Caco-2 (cell line): ENCODE data around the gene ARHGAP8. TPM values are rescaled to one million over a fixed set of nuclear protein-coding genes. Genes with fewer than 3 reads are reported as not detected.

Experiments
- BruUV-seq: library from RNA; stranded (reverse); fragments of 400-500 nt; replicated peaks from 2 replicates; lab custom pipeline; 2021; lab: Mats Ljungman, UMichigan
- CTCF ChIA-PET: fragments of 300-600 bp; sonication (Branson Sonifier 250); formaldehyde crosslinking; loops from one replicate; lab custom pipeline; 2022; ENCODE audit warnings: antibody characterized with exemption; lab: Charles Lee
- POLR2A ChIA-PET: fragments of 300-600 bp; sonication (Branson Sonifier 250); formaldehyde crosslinking; loops from one replicate; lab custom pipeline; 2022; ENCODE audit warnings: antibody characterized with exemption; lab: Charles Lee
- DNase-seq, 2 experiments: peaks; one replicate each; pipeline versions ENCODE4 v3.0.0 to v3.0.0-alpha.2; 2020 to 2022
- H3K27me3 ChIP-seq: replicated peaks from 2 replicates; pipeline ENCODE4 v1.6.0; 2011; ENCODE audit warnings: low read length; ENCODE audit not compliant: control insufficient read depth, insufficient read depth
- H3K36me3 ChIP-seq: 2 replicates; pipeline ENCODE4 v1.5.1; 2011; ENCODE audit warnings: low read length; ENCODE audit not compliant: control insufficient read depth, insufficient read depth
- H3K4me1 ChIP-seq: fragments of 250-450 bp; sonication (Bioruptor Pico); 2 replicates; pipeline ENCODE4 v1.5.1; 2020; ENCODE audit warnings: mild to moderate bottlenecking
- H3K4me3 ChIP-seq: 2 replicates; pipeline ENCODE4 v1.5.1; 2011; ENCODE audit warnings: low read depth, mild to moderate bottlenecking, control low read depth, low read length
- H3K9me3 ChIP-seq: fragments of 250-450 bp; sonication (Bioruptor Pico); 2 replicates; pipeline ENCODE4 v1.5.1; 2020; ENCODE audit warnings: mild to moderate bottlenecking, moderate library complexity
- H3K27ac Mint-ChIP-seq: one replicate; pipeline ENCODE4 v1.8.0; 2022; ENCODE audit warnings: mixed read lengths; ENCODE audit not compliant: unreplicated experiment
- H3K27me3 Mint-ChIP-seq: one replicate; pipeline ENCODE4 v1.8.0; 2022; ENCODE audit warnings: mixed read lengths; ENCODE audit not compliant: insufficient read depth, unreplicated experiment
- H3K36me3 Mint-ChIP-seq: one replicate; pipeline ENCODE4 v1.8.0; 2022; ENCODE audit warnings: mild to moderate bottlenecking, mixed read lengths; ENCODE audit not compliant: insufficient read depth, unreplicated experiment
- H3K4me1 Mint-ChIP-seq: one replicate; pipeline ENCODE4 v1.8.0; 2022; ENCODE audit warnings: low read depth, mixed read lengths; ENCODE audit not compliant: unreplicated experiment
- H3K4me3 Mint-ChIP-seq: one replicate; pipeline ENCODE4 v1.8.0; 2022; ENCODE audit warnings: mild to moderate bottlenecking, moderate library complexity, mixed read lengths; ENCODE audit not compliant: unreplicated experiment
- H3K9me3 Mint-ChIP-seq: one replicate; pipeline ENCODE4 v1.8.0; 2022; ENCODE audit warnings: mixed read lengths; ENCODE audit not compliant: unreplicated experiment
- CTCF ChIP-seq, 2 experiments: fragments of 200-600 bp in 1 of 2; IDR thresholded peaks; 1 replicate in 1 of 2; 2 replicates in 1 of 2; pipeline versions ENCODE4 v1.5.1 to v1.8.0; 2011 to 2022; ENCODE audit warnings: antibody characterized with exemption in 1 of 2, control low read depth in 1 of 2, inconsistent platforms in 1 of 2, low read depth in 1 of 2, low read length in 1 of 2, mild to moderate bottlenecking in 1 of 2, moderate library complexity in 1 of 2; ENCODE audit not compliant: insufficient read depth in 1 of 2, severe bottlenecking in 1 of 2, unreplicated experiment in 1 of 2
- intact Hi-C: fragments of 100-400 bp; cut with micrococcal nuclease; formaldehyde crosslinking; loops from one replicate; pipeline ENCODE4 v1.10.0; 2022; ENCODE audit not compliant: unreplicated experiment
- total RNA-seq: library from RNA; stranded (reverse); gene quantifications from 2 replicates; pipeline ENCODE4 v1.2.3, GENCODE V29; 2022

The ARHGAP8 gene
- total RNA-seq, 1 experiment from 2014 or later: 81.5 TPM

DNA sequence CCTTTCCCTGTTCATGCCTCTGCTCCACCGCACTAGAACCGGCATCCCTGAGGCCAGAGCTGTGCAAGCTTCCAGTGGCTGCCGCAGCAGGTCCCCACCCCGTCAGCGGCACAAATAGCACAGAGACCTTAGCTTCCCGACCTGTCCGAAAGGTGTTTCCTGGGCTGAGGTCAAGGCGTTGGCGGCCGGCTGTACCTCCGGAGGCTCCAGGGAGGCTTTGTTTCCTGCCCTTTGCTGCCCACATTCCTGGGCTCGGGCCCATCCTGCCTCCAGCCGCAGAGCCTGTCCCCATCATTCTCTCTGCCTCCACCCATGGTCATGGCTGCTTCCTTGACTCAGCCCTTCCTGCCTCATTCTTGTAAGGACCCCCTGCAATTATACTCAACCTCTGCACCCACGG, 31.2 kb downstream of the ARHGAP8 start:
- ChIA-PET CTCF (interaction anchor here (0.6 kb wide), 1 partner anchor 91 kb away, joined by 3 read pairs; no protein-coding TSS in a partner anchor), POLR2A (no interaction called here)
- H3K27me3 Mint-ChIP-seq: no peaks in the 10 kb centered on the region
- no peaks in the 10 kb centered on the region for H3K4me1 ChIP-seq
- no peak overlapping the region for H3K4me3 ChIP-seq
- no peak for DNase-seq
- no peak for TF ChIP-seq CTCF (IDR thresholded peaks at IDR 0.05; ENCODE audit: insufficient read depth in 1 of 2, low read depth in 1 of 2, low read length in 1 of 2, severe bottlenecking in 1 of 2, unreplicated experiment in 1 of 2)
- no peaks in the 10 kb centered on the region for H3K27me3 ChIP-seq
- peak overlapping the region; percentile 49 for H3K27ac Mint-ChIP-seq
- BruUV-seq: no TSS peak
- H3K4me3 Mint-ChIP-seq: no peak overlapping the region
- peaks cover 79% of the 10 kb centered on the region for H3K36me3 Mint-ChIP-seq
- H3K9me3 ChIP-seq: no peaks in the 10 kb centered on the region
- no peaks in the 10 kb centered on the region for H3K9me3 Mint-ChIP-seq
- intact Hi-C loops: no loop called here
- peaks cover 9% of the 10 kb centered on the region for H3K4me1 Mint-ChIP-seq
- H3K36me3 ChIP-seq: no peaks in the 10 kb centered on the region; the same call in none of the 2 replicates

DNA sequence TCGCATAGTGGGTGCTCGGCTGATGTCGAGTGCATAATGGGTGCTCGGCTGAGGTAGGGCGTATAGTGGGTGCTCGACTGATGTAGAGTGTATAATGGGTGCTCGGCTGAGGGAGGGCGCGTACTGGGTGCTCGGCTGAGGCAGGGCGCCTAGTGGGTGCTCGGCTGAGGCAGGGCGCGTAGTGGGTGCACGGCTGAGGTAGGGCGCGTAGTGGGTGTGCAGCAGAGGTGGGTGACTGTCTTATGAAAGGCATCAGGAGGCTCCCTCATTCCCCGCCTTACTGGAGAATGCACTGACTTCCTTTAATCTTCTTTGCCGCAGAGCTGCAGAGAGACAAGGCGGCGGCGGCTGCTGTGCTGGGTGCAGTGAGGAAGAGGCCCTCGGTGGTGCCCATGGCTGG, 33.8 kb downstream of the ARHGAP8 start:
- no peaks in the 10 kb centered on the region for H3K27me3 Mint-ChIP-seq
- no peak for TF ChIP-seq CTCF (IDR thresholded peaks at IDR 0.05; ENCODE audit: insufficient read depth in 1 of 2, low read depth in 1 of 2, low read length in 1 of 2, severe bottlenecking in 1 of 2, unreplicated experiment in 1 of 2)
- Histone ChIP-seq H3K36me3 (no peaks in the 10 kb centered on the region; the same call in none of the 2 replicates), H3K9me3 (no peaks in the 10 kb centered on the region), H3K4me1 (no peaks in the 10 kb centered on the region), H3K4me3 (no peak overlapping the region), H3K27me3 (no peaks in the 10 kb centered on the region)
- DNase-seq: no peak
- no peaks in the 10 kb centered on the region for H3K9me3 Mint-ChIP-seq
- BruUV-seq: no TSS peak
- intact Hi-C loops: no loop called here
- peaks cover 9% of the 10 kb centered on the region for H3K4me1 Mint-ChIP-seq
- no peak overlapping the region for H3K27ac Mint-ChIP-seq
- no peak overlapping the region for H3K4me3 Mint-ChIP-seq
- CTCF ChIA-PET: interaction anchor here (0.6 kb wide), 1 partner anchor 17 kb away, joined by 5 read pairs; no protein-coding TSS in a partner anchor
- H3K36me3 Mint-ChIP-seq: peaks cover 76% of the 10 kb centered on the region
- POLR2A ChIA-PET: no interaction called here

DNA sequence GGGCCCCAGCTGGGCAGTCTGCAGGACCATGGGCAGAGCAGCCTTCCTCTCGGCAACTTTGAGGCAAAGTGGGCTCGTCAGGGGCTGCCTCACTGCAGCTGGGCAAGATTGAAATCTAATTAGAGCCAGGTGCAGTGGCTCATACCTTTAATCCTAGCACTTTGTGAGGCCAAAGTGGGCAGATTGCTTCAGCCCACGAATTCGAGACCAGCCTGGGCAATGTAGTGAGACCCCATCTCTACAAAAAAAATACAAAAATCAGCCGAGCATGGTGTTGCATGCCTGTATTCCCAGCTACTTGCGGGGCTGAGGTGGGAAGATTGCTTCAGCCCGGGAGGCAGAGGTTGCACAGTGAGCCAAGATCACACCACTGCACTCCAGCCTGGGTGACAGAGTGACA, 34.2 kb downstream of the ARHGAP8 start:
- Histone ChIP-seq H3K4me3 (no peak overlapping the region), H3K9me3 (no peaks in the 10 kb centered on the region), H3K36me3 (no peaks in the 10 kb centered on the region; the same call in none of the 2 replicates), H3K27me3 (no peaks in the 10 kb centered on the region), H3K4me1 (no peaks in the 10 kb centered on the region)
- intact Hi-C loops: no loop called here
- no peak overlapping the region for H3K4me3 Mint-ChIP-seq
- no peaks in the 10 kb centered on the region for H3K27me3 Mint-ChIP-seq
- ChIA-PET POLR2A (no interaction called here), CTCF (interaction anchor here (0.6 kb wide), 1 partner anchor 18 kb away, joined by 5 read pairs; no protein-coding TSS in a partner anchor)
- no peak overlapping the region for H3K27ac Mint-ChIP-seq
- TF ChIP-seq CTCF (IDR thresholded peaks at IDR 0.05; ENCODE audit: insufficient read depth in 1 of 2, low read depth in 1 of 2, low read length in 1 of 2, severe bottlenecking in 1 of 2, unreplicated experiment in 1 of 2): no peak
- no peak for DNase-seq
- H3K9me3 Mint-ChIP-seq: no peaks in the 10 kb centered on the region
- no TSS peak for BruUV-seq
- H3K36me3 Mint-ChIP-seq: peaks cover 81% of the 10 kb centered on the region
- peaks cover 9% of the 10 kb centered on the region for H3K4me1 Mint-ChIP-seq
